Measurements from ENCODE around the gene ARID1B. TPM values are rescaled to one million over a fixed set of nuclear protein-coding genes. Genes with fewer than 3 reads are reported as not detected.
A peak's percentile ranks its signal among the peaks of the same experiment; 100 is the strongest.

Gene ARID1B
- total and polyA plus RNA-seq, 9 of the 15 experiments (the other 6 are each of a cell fraction or from before 2014, with no cell fraction given): 12.5 to 50.5 (median 25.8) TPM

GRCh38 chr6:157221049-157221816 is 444.1 kb downstream of the ARID1B start:
- 23% methylated on average over 40 of the region's 41 CpGs for WGBS (ENCODE audit: insufficient coverage, low coverage, missing lambda C conversion rate)
- TF ChIP-seq PRPF4 (IDR thresholded peaks at IDR 0.05; ENCODE audit: insufficient read depth, low read depth, low read length, poor library complexity, severe bottlenecking): no peak
- no peak for TF ChIP-seq CAMTA2 (CRISPR knock-in tag; conservative IDR thresholded peaks at IDR 0.05)
- no peak for TF ChIP-seq ZBTB8A (IDR thresholded peaks at IDR 0.05; ENCODE audit: partially characterized antibody)
- TF ChIP-seq RREB1 (CRISPR knock-in tag; IDR thresholded peaks at IDR 0.05): no peak
- 0 out of 2 replicates have a peak, but pooled peaks have one; percentile 6 for TF ChIP-seq TEAD2 (tag; IDR thresholded peaks at IDR 0.05)
- TF ChIP-seq KLF16 (IDR thresholded peaks at IDR 0.05): no peak
- peak; percentile 40; the same call in 1 of the 2 replicates for TF ChIP-seq SMARCE1 (IDR thresholded peaks at IDR 0.05)

More at GRCh38 chr6:157221049-157221816, 444.1 kb downstream of the ARID1B start:
- Histone ChIP-seq H3K4me2 (ENCODE audit: insufficient read depth, low read length) (peak overlapping the region; percentile 70), H3K36me3 (ENCODE audit: control insufficient read depth, insufficient read depth, low read length) (no peaks in the 10 kb centered on the region), H3K9me3 (replicated peaks; ENCODE audit: control insufficient read depth, insufficient read depth, low read depth, low read length) (no peaks in the 10 kb centered on the region), H2AFZ (ENCODE audit: low read depth, low read length) (peak overlapping the region; percentile 100), H3K27ac (ENCODE audit: extremely low read depth, low read depth, low read length) (peak overlapping the region; percentile 54), H3K79me2 (ENCODE audit: control insufficient read depth, insufficient read depth, low read length) (no peaks in the 10 kb centered on the region), H3K9me1 (ENCODE audit: control insufficient read depth, insufficient read depth, low read length) (no peaks in the 10 kb centered on the region), H4K20me1 (replicated peaks; ENCODE audit: control insufficient read depth, insufficient read depth, low read length) (no peaks in the 10 kb centered on the region), H3K9ac (ENCODE audit: insufficient read depth in 1 of 2, low read depth in 2 of 2, low read length in 2 of 2) (peak overlapping the region; percentile 67 to 90), H3K4me1 (replicated peaks in 1 of 2; ENCODE audit: control insufficient read depth in 2 of 2, insufficient read depth in 2 of 2, low read length in 2 of 2) (peaks cover 13 to 60% of the 10 kb centered on the region in 2 experiments), H3K4me3 (peak overlapping the region; percentile 31), H3K27me3 (ENCODE audit: control insufficient read depth in 2 of 2, insufficient read depth in 2 of 2, low read length in 2 of 2) (no peaks in the 10 kb centered on the region; a peak in 1 of 5 replicates)
- no TSS peak for BruUV-seq (replicated peaks)
- ATAC-seq (peak; percentile 92), FAIRE-seq (peak; percentile 98), DNase-seq (ENCODE audit: extremely low read depth in 1 of 4, low spot score in 3 of 4) (peak; percentile 92 to 96 (median 95))
- intact Hi-C loops (cut with micrococcal nuclease): loop anchor here (2.0 kb wide), 1 partner anchor 54 kb away; no protein-coding TSS in a partner anchor
- in situ Hi-C loops (cut with MboI): no loop called here
- ChIA-PET CTCF (ENCODE audit: low intra/inter-chr PET ratio) (no interaction called here), POLR2A (interaction anchor here (0.6 kb wide), 1 partner anchor 639 kb away, joined by 4 read pairs; no protein-coding TSS in a partner anchor)
